CD4-positive, alpha-beta memory T cell (primary cell): ENCODE results near the gene SMNDC1. TPM values are rescaled to one million over a fixed set of nuclear protein-coding genes. Genes with fewer than 3 reads are reported as not detected.

Experiments
- CTCF ChIA-PET: fragments of 350-600 bp; sonication (Branson Sonifier 250); formaldehyde crosslinking; loops from one replicate; lab custom pipeline; 2021; ENCODE audit warnings: inconsistent platforms; ENCODE audit not compliant: partially characterized antibody; lab: Charles Lee
- POLR2A ChIA-PET: fragments of 350-600 bp; sonication (Branson Sonifier 250); formaldehyde crosslinking; loops from one replicate; lab custom pipeline; 2021; ENCODE audit not compliant: partially characterized antibody; lab: Charles Lee
- DNase-seq, 5 donors: peaks; one replicate each; pipeline versions ENCODE4 v3.0.0 to v3.0.0-alpha.2; 2020 to 2022; ENCODE audit warnings: mixed read lengths in 1 of 5
- H3K27ac ChIP-seq: one replicate; pipeline ENCODE4 v1.7.0; 2013; ENCODE audit warnings: low read depth, low read length
- H3K27me3 ChIP-seq: 2 replicates; pipeline ENCODE4 v1.7.0; 2013; ENCODE audit warnings: mild to moderate bottlenecking, low read length, moderate library complexity; ENCODE audit not compliant: insufficient read depth
- H3K36me3 ChIP-seq: 2 replicates; pipeline ENCODE4 v1.7.0; 2013; ENCODE audit warnings: mild to moderate bottlenecking, low read length, moderate library complexity; ENCODE audit not compliant: insufficient read depth
- H3K4me1 ChIP-seq: 2 replicates; pipeline ENCODE4 v1.7.0; 2013; ENCODE audit warnings: mild to moderate bottlenecking, low read length, moderate library complexity; ENCODE audit not compliant: insufficient read depth
- H3K4me3 ChIP-seq, 2 donors: one replicate each; pipeline ENCODE4 v1.7.0; 2013; ENCODE audit warnings: low read length in 2 of 2, mild to moderate bottlenecking in 1 of 2
- H3K9me3 ChIP-seq, 2 donors: one replicate each; pipeline ENCODE4 v1.7.0; 2013; ENCODE audit warnings: low read length in 2 of 2, control low read depth in 1 of 2; ENCODE audit not compliant: control insufficient read depth in 1 of 2
- H3K27ac Mint-ChIP-seq, 7 donors: one replicate each; pipeline ENCODE4 v1.8.0; 2020 to 2021; ENCODE audit warnings: mixed read lengths in 7 of 7, mild to moderate bottlenecking in 6 of 7, inconsistent platforms in 3 of 7, moderate library complexity in 3 of 7
- H3K27me3 Mint-ChIP-seq, 2 donors: one replicate each; pipeline ENCODE4 v1.8.0; 2020 to 2021; ENCODE audit warnings: mixed read lengths in 2 of 2
- H3K36me3 Mint-ChIP-seq, 2 donors: one replicate each; pipeline ENCODE4 v1.8.0; 2020 to 2021; ENCODE audit warnings: mixed read lengths in 2 of 2, inconsistent platforms in 1 of 2, mild to moderate bottlenecking in 1 of 2
- H3K4me1 Mint-ChIP-seq, 4 donors: one replicate each; pipeline ENCODE4 v1.8.0; 2020 to 2021; ENCODE audit warnings: mixed read lengths in 4 of 4, mild to moderate bottlenecking in 1 of 4
- H3K4me3 Mint-ChIP-seq, 8 donors: one replicate each; pipeline ENCODE4 v1.8.0; 2020 to 2021; ENCODE audit warnings: mixed read lengths in 8 of 8, mild to moderate bottlenecking in 7 of 8, moderate library complexity in 6 of 8, inconsistent platforms in 3 of 8
- H3K9me3 Mint-ChIP-seq, 8 donors: one replicate each; pipeline ENCODE4 v1.8.0; 2020 to 2021; ENCODE audit warnings: mixed read lengths in 8 of 8, mild to moderate bottlenecking in 5 of 8, inconsistent platforms in 3 of 8, moderate library complexity in 1 of 8
- intact Hi-C: fragments of 100-400 bp; cut with micrococcal nuclease; formaldehyde crosslinking; loops from one replicate; pipeline ENCODE4 v1.15.1; 2023
- polyA plus RNA-seq, 2 donors: library from polyadenylated mRNA; unstranded; fragments of 300-500 nt; fragmentation: Illumina TruSeq; gene quantifications; one replicate each; pipeline ENCODE4 v1.2.3, GENCODE V29; 2021
- total RNA-seq, 2 experiments: library from RNA; stranded (reverse); gene quantifications; one replicate each; pipeline ENCODE4 v1.2.3, GENCODE V29; 2021

Gene SMNDC1
- total and polyA plus RNA-seq, 4 experiments from 2014 or later: 11.3 to 39.3 (median 30.8) TPM

DNA sequence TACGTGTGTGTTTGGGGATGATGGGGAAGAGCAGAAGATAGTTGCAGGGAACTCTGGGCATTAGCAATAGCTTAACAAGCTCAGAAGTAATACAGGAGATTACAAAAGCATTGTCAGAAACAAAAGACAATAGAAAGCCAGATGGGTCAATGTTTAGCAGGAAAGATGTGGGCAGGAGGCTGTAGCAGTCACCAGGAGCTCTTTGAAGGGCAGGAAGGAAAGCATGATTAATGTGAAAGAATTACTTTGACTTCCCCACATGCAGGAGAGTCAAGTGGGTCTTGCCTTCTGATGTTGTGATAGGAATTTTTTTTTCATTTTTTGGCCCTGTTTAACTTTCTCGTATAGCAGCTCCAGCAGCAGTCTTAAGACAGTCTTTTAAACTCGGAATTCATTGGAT, 6.0 kb upstream of the SMNDC1 start:
- intact Hi-C loops: loop anchor here (1.0 to 2.0 kb wide), 4 partner anchors 44 to 290 kb away; no protein-coding TSS in a partner anchor
- no peak overlapping the region for H3K4me3 Mint-ChIP-seq
- H3K27ac Mint-ChIP-seq: peak overlapping the region in 1 of 7 donors; percentile 69
- CTCF ChIA-PET: interaction anchor here (0.9 to 2.7 kb wide), 11 partner anchors 10 to 266 kb away, joined by 3 to 32 read pairs (median 4); no protein-coding TSS in a partner anchor
- Histone ChIP-seq H3K27ac (no peak overlapping the region), H3K4me1 (peaks cover 7% of the 10 kb centered on the region), H3K9me3 (no peaks in the 10 kb centered on the region), H3K27me3 (no peaks in the 10 kb centered on the region), H3K36me3 (no peaks in the 10 kb centered on the region), H3K4me3 (no peak overlapping the region)
- POLR2A ChIA-PET: interaction anchor here (0.8 to 1.3 kb wide), 3 partner anchors 186 to 228 kb away, joined by 3 read pairs; no protein-coding TSS in a partner anchor
- H3K9me3 Mint-ChIP-seq: no peaks in the 10 kb centered on the region
- DNase-seq: no peak
- H3K36me3 Mint-ChIP-seq: no peaks in the 10 kb centered on the region
- H3K4me1 Mint-ChIP-seq: peaks cover 4 to 12% (median 5%) of the 10 kb centered on the region in 4 donors
- H3K27me3 Mint-ChIP-seq: no peaks in the 10 kb centered on the region

- no peak for DNase-seq
- peaks cover 2% of the 10 kb centered on the region for H3K36me3 ChIP-seq
- no peak overlapping the region for H3K4me3 ChIP-seq
- POLR2A ChIA-PET: interaction anchor here (4.5 kb wide), 1 partner anchor 48 kb away, joined by 34 read pairs; no protein-coding TSS in a partner anchor
- H3K4me1 ChIP-seq: peaks cover 23% of the 10 kb centered on the region
- no peak overlapping the region for H3K4me3 Mint-ChIP-seq
- no peak overlapping the region for H3K27ac ChIP-seq
- H3K9me3 Mint-ChIP-seq: peaks cover 0 to 3% (median 0%) of the 10 kb centered on the region in 8 donors
- no peaks in the 10 kb centered on the region for H3K27me3 ChIP-seq
- H3K4me1 Mint-ChIP-seq: peaks cover 12 to 38% (median 22%) of the 10 kb centered on the region in 4 donors
- H3K27me3 Mint-ChIP-seq: no peaks in the 10 kb centered on the region
- H3K9me3 ChIP-seq: no peaks in the 10 kb centered on the region
- H3K27ac Mint-ChIP-seq: no peak overlapping the region
- H3K36me3 Mint-ChIP-seq: peaks cover 4 to 12% of the 10 kb centered on the region in 2 donors
- intact Hi-C loops: loop anchor here (2.0 to 10.0 kb wide), 3 partner anchors 107 to 1829 kb away; partner anchors contain the start of gene ADD3
- CTCF ChIA-PET: interaction anchor here (0.9 to 6.1 kb wide), 13 partner anchors 9 to 301 kb away, joined by 3 to 79 read pairs (median 10); partner anchors contain the start of gene MXI1
These were observed 3.1 kb upstream of the SMNDC1 start for GRCh38 chr10:110307805-110308204.

GRCh38 chr10:110306452-110306768, 1.7 kb upstream of the SMNDC1 start:
- ChIA-PET POLR2A (interaction anchor here (0.6 to 5.4 kb wide), 11 partner anchors 49 to 556 kb away, joined by 3 to 81 read pairs (median 14); partner anchors contain the start of genes DUSP5 and SMC3), CTCF (interaction anchor here (0.6 to 6.1 kb wide), 24 partner anchors 10 to 1831 kb away, joined by 3 to 79 read pairs (median 4); partner anchors contain the start of gene MXI1)
- DNase-seq: no peak
- peak overlapping the region in 1 of 2 donors; percentile 36 for H3K4me3 ChIP-seq
- H3K36me3 ChIP-seq: peaks cover 16% of the 10 kb centered on the region
- H3K9me3 ChIP-seq: no peaks in the 10 kb centered on the region
- H3K9me3 Mint-ChIP-seq: peaks cover 0 to 3% (median 0%) of the 10 kb centered on the region in 8 donors
- peak overlapping the region in 6 of 8 donors; percentile 22 to 98 (median 98) for H3K4me3 Mint-ChIP-seq
- no peak overlapping the region for H3K27ac ChIP-seq
- H3K27ac Mint-ChIP-seq: peak overlapping the region; percentile 95 to 100 (median 99)
- no peaks in the 10 kb centered on the region for H3K27me3 ChIP-seq
- peaks cover 11 to 24% of the 10 kb centered on the region in 2 donors for H3K36me3 Mint-ChIP-seq
- no peaks in the 10 kb centered on the region for H3K27me3 Mint-ChIP-seq
- intact Hi-C loops: loop anchor here (1.0 to 10.0 kb wide), 10 partner anchors 50 to 1831 kb away; partner anchors contain the start of genes ADD3, DUSP5 and SMC3
- H3K4me1 ChIP-seq: peaks cover 36% of the 10 kb centered on the region
- H3K4me1 Mint-ChIP-seq: peaks cover 19 to 49% (median 34%) of the 10 kb centered on the region in 4 donors

- H3K9me3 ChIP-seq: no peaks in the 10 kb centered on the region
- peaks cover 22 to 50% (median 38%) of the 10 kb centered on the region in 4 donors for H3K4me1 Mint-ChIP-seq
- CTCF ChIA-PET: interaction anchor here (0.7 to 6.1 kb wide), 31 partner anchors 10 to 1831 kb away, joined by 3 to 79 read pairs (median 4); partner anchors contain the start of gene MXI1
- H3K36me3 Mint-ChIP-seq: peaks cover 14 to 29% of the 10 kb centered on the region in 2 donors
- peak overlapping the region; percentile 1 to 36 for H3K4me3 ChIP-seq
- H3K4me3 Mint-ChIP-seq: peak overlapping the region; percentile 96 to 98 (median 98)
- no peaks in the 10 kb centered on the region for H3K27me3 Mint-ChIP-seq
- H3K4me1 ChIP-seq: peaks cover 41% of the 10 kb centered on the region
- H3K27me3 ChIP-seq: no peaks in the 10 kb centered on the region
- peak; percentile 70 to 83 (median 80) for DNase-seq
- peak overlapping the region; percentile 95 to 100 (median 99) for H3K27ac Mint-ChIP-seq
- peaks cover 0 to 3% (median 0%) of the 10 kb centered on the region in 8 donors for H3K9me3 Mint-ChIP-seq
- POLR2A ChIA-PET: interaction anchor here (0.6 to 5.4 kb wide), 23 partner anchors 8 to 613 kb away, joined by 3 to 81 read pairs (median 4); partner anchors contain the start of genes BBIP1, DUSP5, SHOC2 and SMC3
- peaks cover 21% of the 10 kb centered on the region for H3K36me3 ChIP-seq
- intact Hi-C loops: loop anchor here (1.0 to 10.0 kb wide), 12 partner anchors 50 to 1831 kb away; partner anchors contain the start of genes ADD3, BBIP1, DUSP5 and SHOC2
- H3K27ac ChIP-seq: peak overlapping the region; percentile 81
These were observed 1.2 kb upstream of the SMNDC1 start for GRCh38 chr10:110305767-110306451.

DNA sequence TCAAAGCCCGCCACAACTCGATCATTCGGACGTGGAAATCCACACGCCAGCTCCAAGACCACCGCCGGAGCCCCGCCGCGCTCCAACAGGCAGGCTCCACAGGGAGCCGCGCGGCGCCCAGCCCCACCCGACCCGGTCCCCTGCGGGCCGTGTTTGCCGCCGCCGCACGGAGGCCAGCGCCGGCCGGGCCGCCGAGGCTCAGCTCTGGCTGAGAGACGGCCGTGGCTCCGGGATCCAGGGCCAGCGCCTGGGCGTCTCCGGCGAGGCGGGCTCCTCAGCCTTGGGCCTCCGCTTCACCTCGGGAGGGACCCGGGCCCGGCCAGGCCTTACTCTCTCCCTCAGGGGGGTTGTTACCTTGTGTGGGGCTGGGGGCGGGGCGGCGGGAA, 333 bp downstream of the SMNDC1 start:
- Mint-ChIP-seq H3K27ac (peak overlapping the region; percentile 95 to 100 (median 99)), H3K4me3 (peak overlapping the region; percentile 96 to 98 (median 98)), H3K36me3 (peaks cover 15 to 41% of the 10 kb centered on the region in 2 donors), H3K4me1 (peaks cover 27 to 61% (median 47%) of the 10 kb centered on the region in 4 donors), H3K27me3 (no peaks in the 10 kb centered on the region), H3K9me3 (peaks cover 0 to 3% (median 0%) of the 10 kb centered on the region in 8 donors)
- Histone ChIP-seq H3K4me1 (peaks cover 57% of the 10 kb centered on the region), H3K36me3 (peaks cover 26% of the 10 kb centered on the region), H3K27ac (peak overlapping the region; percentile 81), H3K9me3 (no peaks in the 10 kb centered on the region), H3K4me3 (peak overlapping the region; percentile 62 to 64), H3K27me3 (no peaks in the 10 kb centered on the region)
- intact Hi-C loops: loop anchor here (2.0 to 10.0 kb wide), 2 partner anchors 300 to 614 kb away; partner anchors contain the start of genes ADD3, BBIP1 and SHOC2
- no peak for DNase-seq
- POLR2A ChIA-PET: interaction anchor here (0.8 to 5.4 kb wide), 21 partner anchors 8 to 296 kb away, joined by 3 to 81 read pairs (median 5); partner anchors contain the start of genes DUSP5 and SMC3
- CTCF ChIA-PET: interaction anchor here (1.0 to 6.1 kb wide), 11 partner anchors 9 to 296 kb away, joined by 4 to 79 read pairs (median 10); partner anchors contain the start of gene MXI1

- Histone ChIP-seq H3K27ac (peak overlapping the region; percentile 81), H3K36me3 (peaks cover 33% of the 10 kb centered on the region), H3K27me3 (no peaks in the 10 kb centered on the region), H3K9me3 (no peaks in the 10 kb centered on the region), H3K4me1 (peaks cover 64% of the 10 kb centered on the region), H3K4me3 (peak overlapping the region; percentile 62 to 64)
- ChIA-PET POLR2A (interaction anchor here (0.8 to 5.4 kb wide), 10 partner anchors 14 to 295 kb away, joined by 3 to 81 read pairs (median 18); partner anchors contain the start of genes DUSP5 and SMC3), CTCF (interaction anchor here (1.6 to 6.1 kb wide), 4 partner anchors 19 to 241 kb away, joined by 5 to 79 read pairs (median 24); partner anchors contain the start of gene MXI1)
- H3K4me1 Mint-ChIP-seq: peaks cover 27 to 66% (median 52%) of the 10 kb centered on the region in 4 donors
- H3K4me3 Mint-ChIP-seq: peak overlapping the region; percentile 90 to 98 (median 93)
- intact Hi-C loops: loop anchor here (2.0 to 10.0 kb wide), 2 partner anchors 299 to 615 kb away; partner anchors contain the start of genes ADD3, BBIP1 and SHOC2
- DNase-seq: no peak
- peaks cover 15 to 48% of the 10 kb centered on the region in 2 donors for H3K36me3 Mint-ChIP-seq
- no peaks in the 10 kb centered on the region for H3K27me3 Mint-ChIP-seq
- H3K27ac Mint-ChIP-seq: peak overlapping the region; percentile 86 to 95 (median 91)
- peaks cover 0 to 3% (median 0%) of the 10 kb centered on the region in 8 donors for H3K9me3 Mint-ChIP-seq
These were observed 1.0 kb downstream of the SMNDC1 start for GRCh38 chr10:110303681-110304080.
